Endothelial cell of umbilical vein (primary cell): ENCODE measurements around the gene AKAP13. TPM values are rescaled to one million over a fixed set of nuclear protein-coding genes. Genes with fewer than 3 reads are reported as not detected.

Experiments used
- BruUV-seq: library from RNA; stranded (reverse); fragments of 400-500 nt; replicated peaks from 2 replicates; lab custom pipeline; 2021; lab: Mats Ljungman, UMichigan
- CTCF ChIA-PET: fragments of 300-600, 350-600 bp; sonication (Branson Sonifier 250); formaldehyde crosslinking; loops from one replicate; lab custom pipeline; 2021; ENCODE audit warnings: antibody characterized with exemption, inconsistent platforms; lab: Charles Lee
- POLR2A ChIA-PET: fragments of 300-600, 350-600 bp; sonication (Branson Sonifier 250); formaldehyde crosslinking; loops from one replicate; lab custom pipeline; 2021; ENCODE audit warnings: antibody characterized with exemption, inconsistent platforms; lab: Charles Lee
- DNase-seq: peaks from one replicate; pipeline ENCODE4 v3.0.0-alpha.2; 2011; ENCODE audit warnings: low read depth, low spot score
- FAIRE-seq: peaks from 2 replicates; lab custom pipeline; 2011; peaks lifted over from hg19 to GRCh38; lab: Jason Lieb, UNC
- H2AFZ ChIP-seq: 2 replicates; pipeline ENCODE4 v1.6.0; 2012; ENCODE audit warnings: low read depth, low read length, control low read depth, inconsistent platforms
- H3K27ac ChIP-seq: 2 replicates; pipeline ENCODE4 v1.5.1; 2011; ENCODE audit warnings: low read depth, mild to moderate bottlenecking, control low read depth, low read length, moderate library complexity; ENCODE audit not compliant: insufficient read depth
- H3K27me3 ChIP-seq, 2 experiments: 2 replicates each; pipeline versions ENCODE4 v1.6.0 to v1.6.1; 2011; ENCODE audit warnings: low read length in 2 of 2, mixed read lengths in 1 of 2; ENCODE audit not compliant: control insufficient read depth in 2 of 2, insufficient read depth in 2 of 2
- H3K36me3 ChIP-seq, 2 experiments: 2 replicates in 1 of 2; 3 replicates in 1 of 2; pipeline ENCODE4 v1.5.1; 2011; ENCODE audit warnings: low read length in 2 of 2, mild to moderate bottlenecking in 1 of 2, moderate library complexity in 1 of 2; ENCODE audit not compliant: control insufficient read depth in 2 of 2, insufficient read depth in 2 of 2; ENCODE audit errors: extremely low read depth in 1 of 2
- H3K4me1 ChIP-seq: 3 replicates; pipeline ENCODE4 v1.5.1; 2011; ENCODE audit warnings: mild to moderate bottlenecking, low read length; ENCODE audit not compliant: control insufficient read depth, insufficient read depth; ENCODE audit errors: extremely low read depth
- H3K4me2 ChIP-seq: 2 replicates; pipeline ENCODE4 v1.6.1; 2011; ENCODE audit warnings: low read length, control low read depth, mixed read lengths; ENCODE audit not compliant: insufficient read depth
- H3K4me3 ChIP-seq, 3 experiments: fragments of 200-600 bp in 1 of 3; sonication (generic), shearing (Covaris generic) in 1 of 3; replicated peaks in 1 of 3; 2 replicates each; pipeline ENCODE4 v1.5.1; 2011 to 2016; ENCODE audit warnings: control low read depth in 3 of 3, low read length in 3 of 3, mild to moderate bottlenecking in 2 of 3, inconsistent platforms in 1 of 3, low read depth in 1 of 3, moderate library complexity in 1 of 3; ENCODE audit not compliant: insufficient read depth in 1 of 3
- H3K79me2 ChIP-seq: 2 replicates; pipeline ENCODE4 v1.6.0; 2012; ENCODE audit warnings: low read length, inconsistent platforms; ENCODE audit not compliant: control insufficient read depth, insufficient read depth
- H3K9ac ChIP-seq: replicated peaks from 2 replicates; pipeline ENCODE3; 2011; ENCODE audit warnings: low read length, control low read depth; ENCODE audit not compliant: insufficient read depth; ENCODE audit errors: extremely low read depth
- H3K9me1 ChIP-seq: replicated peaks from 3 replicates; pipeline ENCODE4 v1.6.0; 2011; ENCODE audit warnings: mild to moderate bottlenecking, low read length; ENCODE audit not compliant: control insufficient read depth, insufficient read depth; ENCODE audit errors: extremely low read depth
- H3K9me3 ChIP-seq: replicated peaks from 2 replicates; pipeline ENCODE4 v1.5.1; 2012; ENCODE audit warnings: low read length, inconsistent platforms; ENCODE audit not compliant: control insufficient read depth, insufficient read depth
- H4K20me1 ChIP-seq: replicated peaks from 2 replicates; pipeline ENCODE3; 2011; ENCODE audit warnings: mild to moderate bottlenecking, low read length; ENCODE audit not compliant: control insufficient read depth, insufficient read depth; ENCODE audit errors: extremely low read depth
- CTCF ChIP-seq, 2 donors: IDR thresholded peaks; 1 replicate in 1 of 2; 2 replicates in 1 of 2; pipeline ENCODE4 v1.5.1; 2011; ENCODE audit warnings: low read length in 2 of 2, mild to moderate bottlenecking in 2 of 2, moderate library complexity in 2 of 2, control low read depth in 1 of 2, inconsistent platforms in 1 of 2, low read depth in 1 of 2; ENCODE audit not compliant: insufficient read depth in 1 of 2; ENCODE audit errors: extremely low read depth in 1 of 2
- EZH2 ChIP-seq: IDR thresholded peaks from 2 replicates; pipeline ENCODE4 v1.6.1; 2012; ENCODE audit warnings: borderline replicate concordance, low read depth, mild to moderate bottlenecking, moderate library complexity, low read length, inconsistent platforms; ENCODE audit not compliant: severe bottlenecking
- FOS ChIP-seq: IDR thresholded peaks from 2 replicates; pipeline ENCODE4 v1.6.1; 2011; ENCODE audit warnings: mild to moderate bottlenecking, low read length, moderate library complexity, borderline replicate concordance; ENCODE audit not compliant: insufficient read depth
- GATA2 ChIP-seq: IDR thresholded peaks from 2 replicates; pipeline ENCODE4 v1.7.0; 2011; ENCODE audit warnings: low read depth, mild to moderate bottlenecking, moderate library complexity, mixed read lengths, low read length; ENCODE audit not compliant: insufficient read length, insufficient read depth
- JUN ChIP-seq: IDR thresholded peaks from 2 replicates; pipeline ENCODE4 v1.6.1; 2011; ENCODE audit warnings: borderline replicate concordance, low read depth; ENCODE audit not compliant: insufficient read length, insufficient read depth
- MAX ChIP-seq: IDR thresholded peaks from 2 replicates; pipeline ENCODE4 v1.6.1; 2011; ENCODE audit not compliant: insufficient read depth, insufficient read length
- MYC ChIP-seq: IDR thresholded peaks from one replicate; pipeline ENCODE4 v1.6.1; 2011; ENCODE audit warnings: mild to moderate bottlenecking, low read depth, low read length
- POLR2A ChIP-seq: IDR thresholded peaks from 2 replicates; pipeline ENCODE4 v1.6.1; 2012; ENCODE audit warnings: low read depth, mild to moderate bottlenecking, control low read depth, low read length
- POLR2AphosphoS5 ChIP-seq: IDR thresholded peaks from 2 replicates; pipeline ENCODE4 v1.6.1; 2012; ENCODE audit warnings: low read depth, mild to moderate bottlenecking, control low read depth, low read length, moderate library complexity; ENCODE audit not compliant: insufficient read depth
- dilution Hi-C: fragments of 300-500 bp; cut with MboI; formaldehyde crosslinking; loops from one replicate; pipeline ENCODE4 v1.15.0; 2019; ENCODE audit warnings: low sequenced_read_pairs; ENCODE audit not compliant: extremely low pct_ligation_motif_present
- intact Hi-C: fragments of 100-400 bp; cut with micrococcal nuclease; formaldehyde crosslinking; loops from one replicate; pipeline ENCODE4 v1.10.0; 2022
- polyA plus RNA-seq, 4 experiments: library from polyadenylated mRNA; depleted of rRNA in 3 of 4; stranded (reverse) in 3 of 4; unstranded in 1 of 4; fragments of >200 nt; gene quantifications; 2 replicates each; pipeline versions ENCODE4 v1.2.1 to v1.2.3, GENCODE V29; 2011 to 2012; ENCODE audit warnings: missing spikeins in 1 of 4
- total RNA-seq: library from RNA; stranded (reverse); gene quantifications from 2 replicates; pipeline ENCODE4 v1.2.3, GENCODE V29; 2021

AKAP13 gene
- total and polyA plus RNA-seq, 2 donors (not counting 3 experiments of a cell fraction or from before 2014, with no cell fraction given): 22.8 to 87.8 TPM

GRCh38 chr15:85651548-85651947, 271.1 kb downstream of the AKAP13 start:
- DNase-seq (no peak), FAIRE-seq (no peak)
- dilution Hi-C loops: no loop called here
- TF ChIP-seq JUN (no peak), CTCF (IDR thresholded peaks at IDR 0.05; ENCODE audit: extremely low read depth in 1 of 2, insufficient read depth in 1 of 2, low read depth in 1 of 2, low read length in 2 of 2) (no peak), EZH2 (no peak), FOS (no peak)
- Histone ChIP-seq H3K27me3 (no peaks in the 10 kb centered on the region), H3K4me1 (peaks cover 13% of the 10 kb centered on the region), H3K27ac (no peak overlapping the region), H3K9me3 (no peaks in the 10 kb centered on the region), H3K4me3 (no peak overlapping the region), H2AFZ (no peak overlapping the region), H4K20me1 (no peaks in the 10 kb centered on the region), H3K9ac (no peak overlapping the region), H3K36me3 (peaks cover 0 to 8% of the 10 kb centered on the region in 2 experiments), H3K4me2 (no peak overlapping the region), H3K9me1 (no peaks in the 10 kb centered on the region), H3K79me2 (no peaks in the 10 kb centered on the region)
- BruUV-seq: no TSS peak
- ChIA-PET CTCF (interaction anchor here (1.1 kb wide), 1 partner anchor 9 kb away, joined by 5 read pairs; no protein-coding TSS in a partner anchor), POLR2A (interaction anchor here (0.6 kb wide), 1 partner anchor 9 kb away, joined by 4 read pairs; no protein-coding TSS in a partner anchor)
- intact Hi-C loops: no loop called here

- Histone ChIP-seq H4K20me1 (no peaks in the 10 kb centered on the region), H3K27me3 (no peaks in the 10 kb centered on the region), H3K9me3 (no peaks in the 10 kb centered on the region), H3K36me3 (peaks cover 0 to 4% of the 10 kb centered on the region in 2 experiments), H3K4me1 (peaks cover 13% of the 10 kb centered on the region), H3K27ac (no peak overlapping the region), H3K9me1 (no peaks in the 10 kb centered on the region), H2AFZ (no peak overlapping the region), H3K4me3 (no peak overlapping the region), H3K79me2 (no peaks in the 10 kb centered on the region), H3K4me2 (no peak overlapping the region), H3K9ac (no peak overlapping the region)
- TF ChIP-seq CTCF (IDR thresholded peaks at IDR 0.05; ENCODE audit: extremely low read depth in 1 of 2, insufficient read depth in 1 of 2, low read depth in 1 of 2, low read length in 2 of 2) (no peak), FOS (no peak), POLR2A (no peak), EZH2 (no peak), MYC (no peak), MAX (no peak), GATA2 (no peak), JUN (no peak), POLR2AphosphoS5 (no peak)
- peak; percentile 55 for DNase-seq
- CTCF ChIA-PET: interaction anchor here (0.7 to 2.3 kb wide), 3 partner anchors 8 to 15 kb away, joined by 3 to 5 read pairs (median 5); no protein-coding TSS in a partner anchor
- no peak for FAIRE-seq
- no TSS peak for BruUV-seq
- intact Hi-C loops (no loop called here), dilution Hi-C loops (no loop called here)
- POLR2A ChIA-PET: no interaction called here
These were observed 272.1 kb downstream of the AKAP13 start for GRCh38 chr15:85652457-85652856.
